HepG2 (cell line): Measurements from ENCODE around the gene TTC21B. TPM values are rescaled to one million over a fixed set of nuclear protein-coding genes. Genes with fewer than 3 reads are reported as not detected.

Experiments
- ASH2L ChIP-seq: fragments of 300-600, 200-600 bp; sonication (generic); IDR thresholded peaks from 2 replicates; pipeline ENCODE4 v1.7.0; 2017; ENCODE audit warnings: low read depth, mild to moderate bottlenecking, moderate library complexity, mixed read lengths, low read length; ENCODE audit not compliant: insufficient read length
- CSRNP2 ChIP-seq: sonication (generic); formaldehyde crosslinking; conservative IDR thresholded peaks from 2 replicates; pipeline ENCODE4 v1.8.0; 2022; ENCODE audit warnings: low read depth, missing genetic modification reagents
- E2F5 ChIP-seq: sonication (generic); formaldehyde crosslinking; conservative IDR thresholded peaks from 2 replicates; pipeline ENCODE4 v1.4.0; 2020; ENCODE audit warnings: missing genetic modification reagents
- HOXA5 ChIP-seq: sonication (generic); formaldehyde crosslinking; IDR thresholded peaks from 2 replicates; pipeline ENCODE4 v1.4.0; 2020; ENCODE audit warnings: missing genetic modification reagents
- JDP2 ChIP-seq: sonication (generic); formaldehyde crosslinking; IDR thresholded peaks from 2 replicates; pipeline ENCODE4 v1.8.1; 2022; ENCODE audit warnings: missing genetic modification reagents, borderline replicate concordance
- KLF6 ChIP-seq: IDR thresholded peaks from 2 replicates; pipeline ENCODE4 v1.8.0; 2016; ENCODE audit warnings: missing biosample characterization, missing genetic modification reagents
- MBD4 ChIP-seq: IDR thresholded peaks from 2 replicates; pipeline ENCODE4 v1.6.1; 2012; ENCODE audit warnings: low read length, inconsistent platforms, borderline replicate concordance
- NFIC ChIP-seq: IDR thresholded peaks from 2 replicates; pipeline ENCODE4 v1.6.1; 2012; ENCODE audit warnings: mild to moderate bottlenecking, low read length, inconsistent platforms
- NR1H2 ChIP-seq: sonication (generic); formaldehyde crosslinking; IDR thresholded peaks from 2 replicates; pipeline ENCODE4 v1.8.1; 2022; ENCODE audit warnings: low read depth, missing genetic modification reagents, borderline replicate concordance
- PCBP2 ChIP-seq: fragments of 200-400 bp; formaldehyde crosslinking; optimal IDR thresholded peaks from 2 replicates; pipeline ENCODE3; 2018; ENCODE audit warnings: low read length, low read depth; ENCODE audit not compliant: poor library complexity, severe bottlenecking
- PLRG1 ChIP-seq: fragments of 450-650 bp; conservative IDR thresholded peaks from 2 replicates; pipeline ENCODE4 v1.6.1; 2016
- TRAFD1 ChIP-seq: sonication (generic); formaldehyde crosslinking; IDR thresholded peaks from 2 replicates; pipeline ENCODE4 v1.5.1; 2020; ENCODE audit warnings: missing genetic modification reagents, mild to moderate bottlenecking, borderline replicate concordance
- TRIM22 ChIP-seq: fragments of 450-650 bp; IDR thresholded peaks from 2 replicates; pipeline ENCODE4 v1.6.1; 2017
- ZNF33A ChIP-seq: sonication (generic); formaldehyde crosslinking; IDR thresholded peaks from 2 replicates; pipeline ENCODE4 v1.5.1; 2020; ENCODE audit warnings: missing genetic modification reagents, mild to moderate bottlenecking, moderate library complexity, borderline replicate concordance
- ZNF350 ChIP-seq: sonication (generic); formaldehyde crosslinking; IDR thresholded peaks from 2 replicates; pipeline ENCODE4 v1.4.0; 2020; ENCODE audit warnings: mild to moderate bottlenecking, low read depth, missing genetic modification reagents, borderline replicate concordance
- ZNF451 ChIP-seq: sonication (generic); formaldehyde crosslinking; IDR thresholded peaks from 2 replicates; pipeline ENCODE4 v1.5.0; 2020; ENCODE audit warnings: mild to moderate bottlenecking, missing genetic modification reagents
- ZNF563 ChIP-seq: sonication (generic); formaldehyde crosslinking; IDR thresholded peaks from 2 replicates; pipeline ENCODE4 v1.8.0; 2022; ENCODE audit warnings: mild to moderate bottlenecking, moderate library complexity, missing genetic modification reagents
- ZNF570 ChIP-seq: sonication (generic); formaldehyde crosslinking; IDR thresholded peaks from 2 replicates; pipeline ENCODE4 v1.4.0; 2020; ENCODE audit warnings: mild to moderate bottlenecking, missing genetic modification reagents, borderline replicate concordance
- ZNF616 ChIP-seq: sonication (generic); formaldehyde crosslinking; IDR thresholded peaks from 2 replicates; pipeline ENCODE4 v1.5.0; 2020; ENCODE audit warnings: low read depth, mild to moderate bottlenecking, missing genetic modification reagents
- ZNF75D ChIP-seq: sonication (generic); formaldehyde crosslinking; IDR thresholded peaks from 2 replicates; pipeline ENCODE4 v1.8.1; 2023; ENCODE audit warnings: missing genetic modification reagents, mild to moderate bottlenecking, borderline replicate concordance
- ZNF770 ChIP-seq: sonication (generic); formaldehyde crosslinking; IDR thresholded peaks from 2 replicates; pipeline ENCODE4 v1.5.0; 2020; ENCODE audit warnings: mild to moderate bottlenecking, missing genetic modification reagents
- polyA plus RNA-seq, 8 experiments: library from polyadenylated mRNA; depleted of rRNA in 3 of 8; stranded (reverse) in 7 of 8; unstranded in 1 of 8; fragments of >200 nt; fragmentation: Illumina TruSeq in 4 of 8; extraction: Trizol in 4 of 8; gene quantifications; 2 replicates each; pipeline versions ENCODE4 v1.2.1 to v1.2.3, GENCODE V29; 2011 to 2016; ENCODE audit warnings: low read depth in 4 of 8, missing spikeins in 1 of 8, mixed read lengths in 1 of 8; ENCODE audit not compliant: insufficient read depth in 1 of 8
- total RNA-seq, 5 experiments: library from RNA; depleted of rRNA; stranded (reverse); fragments of >200 nt; fragmentation: Illumina TruSeq; extraction: Trizol; gene quantifications; 2 replicates each; pipeline ENCODE4 v1.2.3, GENCODE V29; 2016; ENCODE audit warnings: low read depth in 1 of 5

Gene TTC21B
- total and polyA plus RNA-seq, 2 of the 13 experiments (the other 11 are each of a cell fraction or from before 2014, with no cell fraction given) = 39.1 to 67.1 TPM

GRCh38 chr2:165953655-165954606 lies at the start of gene TTC21B (continued):
- TF ChIP-seq ZNF75D (no peak), E2F5 (CRISPR knock-in tag) (peak; percentile 96), ZNF33A (peak; percentile 78; the same call in 1 of the 2 replicates), ZNF451 (CRISPR knock-in tag) (peak; percentile 57; the same call in 1 of the 2 replicates), TRIM22 (no peak), PLRG1 (no peak), ASH2L (peak; percentile 97), PCBP2 (no peak), ZNF770 (CRISPR knock-in tag) (peak; percentile 96), NFIC (no peak; the same call in 1 of the 2 replicates), HOXA5 (peak; percentile 78; the same call in 1 of the 2 replicates), ZNF570 (CRISPR knock-in tag) (no peak), ZNF350 (CRISPR knock-in tag) (peak; percentile 95), MBD4 (0 out of 2 replicates have a peak, but pooled peaks have one; percentile 50), JDP2 (CRISPR knock-in tag) (no peak), TRAFD1 (CRISPR knock-in tag) (no peak), NR1H2 (CRISPR knock-in tag) (no peak), KLF6 (CRISPR knock-in tag) (peak; percentile 96), ZNF616 (CRISPR knock-in tag) (peak; percentile 80; the same call in 1 of the 2 replicates), CSRNP2 (CRISPR knock-in tag) (no peak), ZNF563 (peak; percentile 94)
